GM12891 (cell line): Measurements from ENCODE around the gene B4GALT1.

Source experiments
- PAX5 ChIP-seq: IDR thresholded peaks from 2 replicates; pipeline ENCODE4 v1.6.1; 2011; ENCODE audit warnings: low read length, moderate library complexity, mild to moderate bottlenecking; ENCODE audit not compliant: insufficient read depth, severe bottlenecking
- POLR2A ChIP-seq: IDR thresholded peaks from 2 replicates; pipeline ENCODE4 v1.6.1; 2011; ENCODE audit warnings: low read depth, low read length, control low read depth
- POLR2AphosphoS5 ChIP-seq: IDR thresholded peaks from 2 replicates; pipeline ENCODE4 v1.6.1; 2011; ENCODE audit warnings: low read depth, low read length, control low read depth
- POU2F2 ChIP-seq: IDR thresholded peaks from 2 replicates; pipeline ENCODE4 v1.6.1; 2011; ENCODE audit warnings: low read depth, mild to moderate bottlenecking, control low read depth, low read length, moderate library complexity
- TAF1 ChIP-seq: IDR thresholded peaks from 2 replicates; pipeline ENCODE4 v1.6.1; 2011; ENCODE audit warnings: low read depth, low read length, control low read depth

GRCh38 chr9:33117796-33118195 is 49.3 kb downstream of the B4GALT1 start:
- TF ChIP-seq TAF1 = no peak
- TF ChIP-seq PAX5 = no peak
- TF ChIP-seq POLR2A = no peak
- no peak for TF ChIP-seq POLR2AphosphoS5
- no peak for TF ChIP-seq POU2F2
